ENCODE measurements around the gene LIX1L. TPM values are rescaled to one million over a fixed set of nuclear protein-coding genes. Genes with fewer than 3 reads are reported as not detected.
A peak's percentile ranks its signal among the peaks of the same experiment; 100 is the strongest.

The LIX1L gene
- total RNA-seq, 1 donor from 2014 or later = 27.6 TPM

DNA sequence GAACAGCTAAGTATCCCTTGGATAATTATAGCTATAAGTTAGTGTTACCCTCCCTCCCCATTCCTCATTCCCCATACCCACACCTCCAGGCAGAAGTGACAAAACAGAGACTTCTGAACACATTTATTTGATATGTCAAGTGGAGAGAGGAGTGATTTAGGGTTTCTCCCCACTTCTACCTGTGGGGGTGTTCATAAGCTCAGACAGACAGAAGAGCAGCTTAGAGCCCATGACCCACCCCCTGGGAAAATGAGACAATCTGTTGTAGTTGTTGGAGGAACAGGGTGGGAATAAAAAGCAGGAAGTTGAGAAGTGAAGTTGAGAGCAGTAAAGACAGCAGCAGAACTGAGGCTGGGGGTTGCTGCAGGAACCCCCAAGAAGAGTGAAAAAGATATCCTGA, 1.5 kb upstream of the LIX1L start:
- H3K9me3 Mint-ChIP-seq = no peaks in the 10 kb centered on the region
- TF ChIP-seq, protein P1, sequence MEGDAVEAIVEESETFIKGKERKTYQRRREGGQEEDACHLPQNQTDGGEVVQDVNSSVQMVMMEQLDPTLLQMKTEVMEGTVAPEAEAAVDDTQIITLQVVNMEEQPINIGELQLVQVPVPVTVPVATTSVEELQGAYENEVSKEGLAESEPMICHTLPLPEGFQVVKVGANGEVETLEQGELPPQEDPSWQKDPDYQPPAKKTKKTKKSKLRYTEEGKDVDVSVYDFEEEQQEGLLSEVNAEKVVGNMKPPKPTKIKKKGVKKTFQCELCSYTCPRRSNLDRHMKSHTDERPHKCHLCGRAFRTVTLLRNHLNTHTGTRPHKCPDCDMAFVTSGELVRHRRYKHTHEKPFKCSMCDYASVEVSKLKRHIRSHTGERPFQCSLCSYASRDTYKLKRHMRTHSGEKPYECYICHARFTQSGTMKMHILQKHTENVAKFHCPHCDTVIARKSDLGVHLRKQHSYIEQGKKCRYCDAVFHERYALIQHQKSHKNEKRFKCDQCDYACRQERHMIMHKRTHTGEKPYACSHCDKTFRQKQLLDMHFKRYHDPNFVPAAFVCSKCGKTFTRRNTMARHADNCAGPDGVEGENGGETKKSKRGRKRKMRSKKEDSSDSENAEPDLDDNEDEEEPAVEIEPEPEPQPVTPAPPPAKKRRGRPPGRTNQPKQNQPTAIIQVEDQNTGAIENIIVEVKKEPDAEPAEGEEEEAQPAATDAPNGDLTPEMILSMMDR (IDR thresholded peaks at IDR 0.05; ENCODE audit: unreplicated experiment) = no peak
- H3K36me3 Mint-ChIP-seq = no peaks in the 10 kb centered on the region
- peaks cover 55% of the 10 kb centered on the region for H3K4me1 Mint-ChIP-seq
- no peak overlapping the region for H3K27ac Mint-ChIP-seq
- no peak for DNase-seq (ENCODE audit: low spot score in 2 of 2, unreplicated experiment in 2 of 2)
- peak overlapping the region; percentile 86 for H3K4me3 Mint-ChIP-seq
- H3K27me3 Mint-ChIP-seq (ENCODE audit: low read depth) = peaks cover 70% of the 10 kb centered on the region

DNA sequence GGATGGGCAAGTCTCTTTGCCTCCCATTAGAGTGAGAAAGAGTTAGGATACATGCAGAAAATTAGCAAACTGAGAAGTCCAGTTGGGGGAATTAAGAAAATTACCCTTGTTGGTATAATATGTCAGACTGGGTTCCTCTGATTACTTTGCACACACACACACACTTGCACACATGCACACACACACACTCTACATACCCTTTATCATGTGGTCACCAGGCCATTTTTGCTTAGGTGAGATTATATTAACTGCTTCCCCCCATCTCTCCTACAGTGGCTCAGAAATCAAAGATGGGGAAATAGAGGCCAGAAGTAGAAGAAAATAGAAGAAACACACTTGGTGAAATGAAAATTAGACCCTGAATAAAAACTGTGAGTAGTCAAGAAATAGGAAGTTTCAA, 917 bp upstream of the LIX1L start:
- Mint-ChIP-seq H3K4me1 (peaks cover 51% of the 10 kb centered on the region), H3K36me3 (no peaks in the 10 kb centered on the region), H3K27me3 (ENCODE audit: low read depth) (peaks cover 74% of the 10 kb centered on the region), H3K4me3 (no peak overlapping the region), H3K27ac (no peak overlapping the region), H3K9me3 (no peaks in the 10 kb centered on the region)
- DNase-seq (ENCODE audit: low spot score in 2 of 2, unreplicated experiment in 2 of 2) = no peak
- TF ChIP-seq, protein P1 (IDR thresholded peaks at IDR 0.05; ENCODE audit: unreplicated experiment) = no peak

DNA sequence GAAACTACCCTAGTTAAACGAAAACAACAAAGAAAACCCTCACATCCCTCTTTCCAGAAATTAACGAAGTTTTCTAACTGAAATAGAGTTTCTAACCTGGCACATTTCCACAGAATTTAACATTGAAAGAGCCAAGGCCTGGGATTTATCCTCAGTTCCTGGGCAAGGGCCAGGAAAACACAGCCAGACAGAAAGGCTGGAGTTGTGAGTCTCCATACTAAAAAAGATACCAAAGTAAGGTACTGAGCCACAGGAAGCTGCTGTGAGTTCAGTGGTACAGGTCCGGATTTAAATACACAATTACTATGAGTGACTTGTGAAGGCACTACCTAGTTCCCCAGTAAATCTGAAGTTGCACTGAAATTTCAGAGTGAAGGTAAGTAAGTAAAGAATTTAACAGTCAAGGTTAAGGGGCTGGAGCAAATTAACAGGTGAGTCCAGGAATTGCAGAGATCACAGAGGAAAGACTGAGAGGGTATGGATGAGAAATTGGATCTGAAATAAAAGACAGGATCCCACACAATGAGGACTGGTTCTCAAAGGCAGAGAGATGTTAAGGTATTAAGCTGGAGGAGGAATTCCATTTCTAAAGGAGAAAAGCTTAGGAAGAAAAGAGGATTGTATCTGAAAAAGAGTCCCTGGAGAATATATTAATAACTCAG, 905 bp downstream of the LIX1L start:
- Mint-ChIP-seq H3K4me3 (peak overlapping the region; percentile 80), H3K36me3 (no peaks in the 10 kb centered on the region), H3K9me3 (no peaks in the 10 kb centered on the region), H3K4me1 (peaks cover 35% of the 10 kb centered on the region), H3K27me3 (ENCODE audit: low read depth) (peaks cover 68% of the 10 kb centered on the region), H3K27ac (peak overlapping the region; percentile 82)
- TF ChIP-seq, protein P1 (IDR thresholded peaks at IDR 0.05; ENCODE audit: unreplicated experiment) = no peak
- DNase-seq (ENCODE audit: low spot score in 2 of 2, unreplicated experiment in 2 of 2) = no peak

DNA sequence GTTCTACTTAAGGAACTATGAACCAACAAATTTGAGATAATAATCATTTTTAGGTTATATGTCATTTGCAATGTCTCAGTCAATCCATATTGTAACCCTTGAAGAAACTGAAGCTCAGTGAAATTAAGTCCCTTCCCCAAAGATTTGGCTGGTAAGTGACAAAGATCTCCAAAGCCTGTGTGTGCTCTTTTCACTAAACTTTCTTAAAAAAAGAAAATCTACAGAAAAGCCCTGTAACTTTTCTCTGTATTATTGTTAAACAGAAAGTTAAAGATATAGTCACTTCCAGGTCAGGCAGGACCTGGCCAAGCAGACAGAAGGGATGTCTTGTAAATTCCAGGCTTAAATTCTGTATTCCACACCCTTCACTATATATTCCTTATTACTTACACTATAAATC, 1.5 kb downstream of the LIX1L start:
- TF ChIP-seq, protein P1 (IDR thresholded peaks at IDR 0.05; ENCODE audit: unreplicated experiment) = no peak
- Mint-ChIP-seq H3K4me1 (peaks cover 29% of the 10 kb centered on the region), H3K27me3 (ENCODE audit: low read depth) (peaks cover 63% of the 10 kb centered on the region), H3K27ac (peak overlapping the region; percentile 82), H3K4me3 (peak overlapping the region; percentile 80), H3K9me3 (no peaks in the 10 kb centered on the region), H3K36me3 (no peaks in the 10 kb centered on the region)
- DNase-seq (ENCODE audit: low spot score in 2 of 2, unreplicated experiment in 2 of 2) = no peak

DNA sequence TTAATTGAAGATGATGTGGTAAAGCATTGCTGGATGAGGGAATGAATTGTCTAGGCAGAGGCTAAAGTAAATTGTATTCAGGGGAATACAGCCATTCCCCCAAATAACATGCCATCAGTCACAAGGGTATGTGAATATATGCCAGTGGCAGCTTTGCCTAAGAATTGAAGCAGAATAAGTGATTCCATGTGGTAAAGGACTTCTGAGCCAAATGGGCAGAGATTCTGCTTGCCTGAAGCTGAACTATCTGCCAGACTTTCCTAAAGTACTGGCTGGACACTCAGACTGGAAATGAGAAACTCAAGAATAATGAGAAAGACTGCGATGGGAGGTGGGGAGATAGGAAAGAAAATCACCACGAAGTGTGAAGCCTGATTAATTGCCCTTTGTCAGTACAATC, 2.4 kb downstream of the LIX1L start:
- H3K9me3 Mint-ChIP-seq = no peaks in the 10 kb centered on the region
- H3K27ac Mint-ChIP-seq = peak overlapping the region; percentile 17
- peaks cover 23% of the 10 kb centered on the region for H3K4me1 Mint-ChIP-seq
- TF ChIP-seq, protein P1 (IDR thresholded peaks at IDR 0.05; ENCODE audit: unreplicated experiment) = no peak
- H3K36me3 Mint-ChIP-seq = no peaks in the 10 kb centered on the region
- DNase-seq (ENCODE audit: low spot score in 2 of 2, unreplicated experiment in 2 of 2) = no peak
- peaks cover 53% of the 10 kb centered on the region for H3K27me3 Mint-ChIP-seq (ENCODE audit: low read depth)
- H3K4me3 Mint-ChIP-seq = peak overlapping the region; percentile 80

Measured in mesothelial cell of epicardium (in vitro differentiated cells).